H1 (cell line): ENCODE data around the gene KCNQ1.

Source experiments
- ASH2L ChIP-seq: fragments of 200-600, 300-600 bp; sonication (generic); IDR thresholded peaks from one replicate; pipeline ENCODE4 v1.7.1; 2017; ENCODE audit warnings: low read length
- CEBPB ChIP-seq: IDR thresholded peaks from 2 replicates; pipeline ENCODE4 v1.6.1; 2012; ENCODE audit warnings: low read depth, low read length
- CTCF ChIP-seq, 3 experiments: IDR thresholded peaks; 1 replicate in 2 of 3; 2 replicates in 1 of 3; pipeline versions ENCODE4 v1.5.1 to v1.6.1; 2011; ENCODE audit warnings: low read length in 3 of 3, mild to moderate bottlenecking in 3 of 3, inconsistent platforms in 2 of 3, low read depth in 1 of 3, moderate library complexity in 1 of 3; ENCODE audit not compliant: insufficient read depth in 1 of 3; ENCODE audit errors: control extremely low read depth in 1 of 3
- FOSL1 ChIP-seq: IDR thresholded peaks from 2 replicates; pipeline ENCODE4 v1.6.1; 2011; ENCODE audit warnings: mild to moderate bottlenecking, low read depth, low read length, moderate library complexity; ENCODE audit not compliant: insufficient read depth
- JUN ChIP-seq: IDR thresholded peaks from 2 replicates; pipeline ENCODE4 v1.6.1; 2011; ENCODE audit warnings: low read depth, mild to moderate bottlenecking, improper control_type of control experiment, low read length
- KDM4A ChIP-seq: IDR thresholded peaks from one replicate; pipeline ENCODE4 v1.7.1; 2012; ENCODE audit warnings: low read depth, mild to moderate bottlenecking, moderate library complexity, low read length, inconsistent platforms; ENCODE audit not compliant: severe bottlenecking
- POLR2A ChIP-seq, 2 experiments: IDR thresholded peaks; 1 replicate in 1 of 2; 2 replicates in 1 of 2; pipeline ENCODE4 v1.6.1; 2011; ENCODE audit warnings: low read depth in 2 of 2, low read length in 2 of 2, mild to moderate bottlenecking in 2 of 2; ENCODE audit errors: control extremely low read depth in 1 of 2
- POLR2AphosphoS5 ChIP-seq: IDR thresholded peaks from 2 replicates; pipeline ENCODE4 v1.6.1; 2011; ENCODE audit warnings: low read depth, low read length
- RAD21 ChIP-seq, 2 experiments: IDR thresholded peaks in 1 of 2; conservative IDR thresholded peaks in 1 of 2; 2 replicates each; pipeline ENCODE4 v1.6.1; 2011; ENCODE audit warnings: low read depth in 2 of 2, low read length in 2 of 2, improper control_type of control experiment in 1 of 2, inconsistent platforms in 1 of 2, mild to moderate bottlenecking in 1 of 2, moderate library complexity in 1 of 2
- TCF12 ChIP-seq: IDR thresholded peaks from 2 replicates; pipeline ENCODE4 v1.6.1; 2011; ENCODE audit warnings: low read depth, mild to moderate bottlenecking, low read length
- YY1 ChIP-seq: IDR thresholded peaks from 2 replicates; pipeline ENCODE4 v1.6.1; 2011; ENCODE audit warnings: low read depth, mild to moderate bottlenecking, low read length
- ZNF274 ChIP-seq: IDR thresholded peaks from 2 replicates; pipeline ENCODE4 v1.7.0; 2012; ENCODE audit warnings: low read length, borderline replicate concordance; ENCODE audit errors: extremely low read depth

GRCh38 chr11:2675540-2675939, 230.7 kb downstream of the KCNQ1 start:
- TF ChIP-seq JUN (no peak), POLR2AphosphoS5 (no peak), CTCF (IDR thresholded peaks at IDR 0.05; ENCODE audit: control extremely low read depth in 1 of 3, insufficient read depth in 1 of 3, low read depth in 1 of 3, low read length in 3 of 3) (no peak), POLR2A (IDR thresholded peaks at IDR 0.05; ENCODE audit: control extremely low read depth in 1 of 2, low read depth in 2 of 2, low read length in 2 of 2) (no peak), FOSL1 (no peak), TCF12 (no peak), ASH2L (no peak), KDM4A (no peak), RAD21 (IDR thresholded peaks at IDR 0.05 in 1 of 2, conservative IDR thresholded peaks at IDR 0.05 in 1 of 2; ENCODE audit: low read depth in 2 of 2, low read length in 2 of 2) (no peak), ZNF274 (no peak), CEBPB (no peak), YY1 (no peak)
